Panc1 (cell line): ENCODE measurements around the gene ENTHD1.

ENCODE experiments used
- CTCF ChIP-seq: fragments of 450-650 bp; IDR thresholded peaks from 2 replicates; pipeline ENCODE4 v1.5.1; 2017; ENCODE audit warnings: mild to moderate bottlenecking
- POLR2AphosphoS5 ChIP-seq: IDR thresholded peaks from 2 replicates; pipeline ENCODE4 v1.6.1; 2012; ENCODE audit warnings: mild to moderate bottlenecking, low read depth, low read length, moderate library complexity
- REST ChIP-seq, 2 experiments: IDR thresholded peaks; 2 replicates each; pipeline ENCODE4 v1.6.1; 2011 to 2012; ENCODE audit warnings: low read depth in 2 of 2, control low read depth in 1 of 2, low read length in 1 of 2, mild to moderate bottlenecking in 1 of 2, moderate library complexity in 1 of 2; ENCODE audit not compliant: insufficient read depth in 1 of 2
- SIN3A ChIP-seq: IDR thresholded peaks from 2 replicates; pipeline ENCODE4 v1.6.1; 2012; ENCODE audit warnings: low read depth, mild to moderate bottlenecking, low read length, moderate library complexity, borderline replicate concordance; ENCODE audit not compliant: insufficient read depth

- TF ChIP-seq CTCF, result no peak
- no peak for TF ChIP-seq POLR2AphosphoS5
- TF ChIP-seq REST (IDR thresholded peaks at IDR 0.05; ENCODE audit: insufficient read depth in 1 of 2, low read depth in 2 of 2, low read length in 1 of 2), result no peak
- TF ChIP-seq SIN3A, result no peak
Measured at GRCh38 chr22:39925273-39925672, 31.7 kb upstream of the ENTHD1 start.
